ENCODE data around the gene MAGI2. TPM values are rescaled to one million over a fixed set of nuclear protein-coding genes. Genes with fewer than 3 reads are reported as not detected.

MAGI2 gene
- total RNA-seq, 2 experiments from 2014 or later: 0.03 to 0.17 TPM

DNA sequence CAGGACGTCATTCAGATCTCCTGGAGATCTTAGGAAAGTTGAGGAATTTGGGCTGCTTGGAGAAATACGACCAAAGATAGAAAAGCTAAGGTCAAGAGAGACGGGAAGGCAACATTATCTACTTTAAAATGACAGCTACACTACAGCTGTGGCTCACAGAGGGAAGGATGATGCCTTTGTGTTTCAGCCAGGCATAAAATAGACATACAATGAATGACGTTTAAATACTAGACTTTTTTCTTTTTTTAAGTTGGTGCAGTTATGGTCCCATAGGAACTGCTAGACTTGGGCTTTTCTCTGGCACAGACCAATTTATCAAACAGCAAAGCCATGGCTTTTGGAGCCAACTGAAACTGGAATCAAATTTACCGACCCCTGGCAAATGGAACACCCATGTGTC lies 164.8 kb downstream of the MAGI2 start:
- H4K20me1 ChIP-seq (ENCODE audit: insufficient read depth, low read length): no peaks in the 10 kb centered on the region
- no peak overlapping the region for H3K4me2 ChIP-seq (ENCODE audit: low read length)
- no peaks in the 10 kb centered on the region for H3K79me2 ChIP-seq (ENCODE audit: insufficient read depth, low read depth, low read length)
- intact Hi-C loops (cut with micrococcal nuclease; ENCODE audit: unreplicated experiment): no loop called here
- H3K9me2 ChIP-seq (ENCODE audit: insufficient read depth, low read length): no peaks in the 10 kb centered on the region
- POLR2A ChIA-PET: interaction anchor here (1.1 kb wide), 1 partner anchor 10 kb away, joined by 4 read pairs; no protein-coding TSS in a partner anchor
- H3K9me3 ChIP-seq (ENCODE audit: low read length): no peaks in the 10 kb centered on the region
- H3K4me1 ChIP-seq (ENCODE audit: insufficient read depth, low read length, poor library complexity, severe bottlenecking): no peaks in the 10 kb centered on the region
- H3K36me3 ChIP-seq (ENCODE audit: insufficient read depth, low read length): no peaks in the 10 kb centered on the region
- DNase-seq (ENCODE audit: low spot score): no peak
- H3K27ac ChIP-seq (ENCODE audit: low read depth, low read length, poor library complexity, severe bottlenecking): no peak overlapping the region
- BruUV-seq (replicated peaks): no TSS peak
- no peak overlapping the region for H3K4me3 ChIP-seq (ENCODE audit: low read depth, low read length, poor library complexity, severe bottlenecking)
- TF ChIP-seq, protein P1, sequence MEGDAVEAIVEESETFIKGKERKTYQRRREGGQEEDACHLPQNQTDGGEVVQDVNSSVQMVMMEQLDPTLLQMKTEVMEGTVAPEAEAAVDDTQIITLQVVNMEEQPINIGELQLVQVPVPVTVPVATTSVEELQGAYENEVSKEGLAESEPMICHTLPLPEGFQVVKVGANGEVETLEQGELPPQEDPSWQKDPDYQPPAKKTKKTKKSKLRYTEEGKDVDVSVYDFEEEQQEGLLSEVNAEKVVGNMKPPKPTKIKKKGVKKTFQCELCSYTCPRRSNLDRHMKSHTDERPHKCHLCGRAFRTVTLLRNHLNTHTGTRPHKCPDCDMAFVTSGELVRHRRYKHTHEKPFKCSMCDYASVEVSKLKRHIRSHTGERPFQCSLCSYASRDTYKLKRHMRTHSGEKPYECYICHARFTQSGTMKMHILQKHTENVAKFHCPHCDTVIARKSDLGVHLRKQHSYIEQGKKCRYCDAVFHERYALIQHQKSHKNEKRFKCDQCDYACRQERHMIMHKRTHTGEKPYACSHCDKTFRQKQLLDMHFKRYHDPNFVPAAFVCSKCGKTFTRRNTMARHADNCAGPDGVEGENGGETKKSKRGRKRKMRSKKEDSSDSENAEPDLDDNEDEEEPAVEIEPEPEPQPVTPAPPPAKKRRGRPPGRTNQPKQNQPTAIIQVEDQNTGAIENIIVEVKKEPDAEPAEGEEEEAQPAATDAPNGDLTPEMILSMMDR (conservative IDR thresholded peaks at IDR 0.05; ENCODE audit: low read length): no peak
- TF ChIP-seq EZH2phosphoT487 (IDR thresholded peaks at IDR 0.05; ENCODE audit: borderline replicate concordance, low read depth, low read length): no peak
- CTCF ChIA-PET (ENCODE audit: unreplicated experiment): no interaction called here
- H2AFZ ChIP-seq (ENCODE audit: low read length): no peak overlapping the region

DNA sequence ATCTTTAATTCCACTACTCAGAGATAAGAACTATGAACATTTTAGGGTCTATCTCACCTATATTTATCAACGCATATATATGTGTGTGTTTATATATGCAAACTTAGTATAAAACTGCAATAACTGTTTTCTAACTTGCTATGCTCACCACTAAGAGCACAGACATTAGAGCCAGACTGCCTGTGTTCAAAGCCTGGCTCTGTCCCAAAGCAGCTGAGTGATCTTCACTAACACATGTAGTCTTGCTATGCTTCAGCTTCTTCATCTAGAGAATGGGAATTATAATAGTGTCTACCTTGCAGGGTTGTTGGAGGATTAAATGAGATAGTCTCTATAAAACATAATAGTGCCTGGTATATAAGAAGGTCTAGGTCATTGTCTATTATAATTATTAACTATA lies 165.5 kb downstream of the MAGI2 start:
- Histone ChIP-seq H3K4me2 (ENCODE audit: low read length) (no peak overlapping the region), H4K20me1 (ENCODE audit: insufficient read depth, low read length) (no peaks in the 10 kb centered on the region), H3K4me1 (ENCODE audit: insufficient read depth, low read length, poor library complexity, severe bottlenecking) (no peaks in the 10 kb centered on the region), H3K9me2 (ENCODE audit: insufficient read depth, low read length) (no peaks in the 10 kb centered on the region), H3K27ac (ENCODE audit: low read depth, low read length, poor library complexity, severe bottlenecking) (no peak overlapping the region), H3K79me2 (ENCODE audit: insufficient read depth, low read depth, low read length) (no peaks in the 10 kb centered on the region), H3K9me3 (ENCODE audit: low read length) (no peaks in the 10 kb centered on the region), H3K36me3 (ENCODE audit: insufficient read depth, low read length) (no peaks in the 10 kb centered on the region), H2AFZ (ENCODE audit: low read length) (no peak overlapping the region), H3K4me3 (ENCODE audit: low read depth, low read length, poor library complexity, severe bottlenecking) (no peak overlapping the region)
- no peak for DNase-seq (ENCODE audit: low spot score)
- TF ChIP-seq, protein P1 (conservative IDR thresholded peaks at IDR 0.05; ENCODE audit: low read length): no peak
- no peak for TF ChIP-seq EZH2phosphoT487 (IDR thresholded peaks at IDR 0.05; ENCODE audit: borderline replicate concordance, low read depth, low read length)
- CTCF ChIA-PET (ENCODE audit: unreplicated experiment): no interaction called here
- intact Hi-C loops (cut with micrococcal nuclease; ENCODE audit: unreplicated experiment): no loop called here
- POLR2A ChIA-PET: interaction anchor here (1.1 kb wide), 1 partner anchor 11 kb away, joined by 4 read pairs; no protein-coding TSS in a partner anchor
- no TSS peak for BruUV-seq (replicated peaks)

DNA sequence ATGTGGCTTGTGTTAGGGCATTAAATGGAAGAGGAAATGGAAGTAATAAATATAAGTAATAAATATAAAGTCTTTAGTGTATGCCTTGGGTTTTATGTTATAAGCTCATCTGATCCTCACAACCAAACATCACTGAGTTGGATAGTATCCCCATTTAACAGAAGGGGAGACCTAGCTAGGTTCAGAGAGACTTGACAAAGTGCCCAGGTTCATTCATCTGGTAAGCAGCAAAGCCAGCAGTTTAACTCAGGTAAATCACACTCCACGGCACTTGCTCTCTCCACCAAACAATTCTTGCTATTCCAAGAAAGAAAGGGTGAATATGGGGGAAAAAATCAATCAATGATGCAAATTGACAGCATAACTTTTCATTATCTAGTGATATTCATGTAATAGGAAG lies 167.3 kb downstream of the MAGI2 start:
- Histone ChIP-seq H2AFZ (ENCODE audit: low read length) (no peak overlapping the region), H3K9me3 (ENCODE audit: low read length) (no peaks in the 10 kb centered on the region), H3K4me2 (ENCODE audit: low read length) (no peak overlapping the region), H3K36me3 (ENCODE audit: insufficient read depth, low read length) (no peaks in the 10 kb centered on the region), H3K4me1 (ENCODE audit: insufficient read depth, low read length, poor library complexity, severe bottlenecking) (no peaks in the 10 kb centered on the region), H3K79me2 (ENCODE audit: insufficient read depth, low read depth, low read length) (no peaks in the 10 kb centered on the region), H3K9me2 (ENCODE audit: insufficient read depth, low read length) (no peaks in the 10 kb centered on the region), H4K20me1 (ENCODE audit: insufficient read depth, low read length) (no peaks in the 10 kb centered on the region), H3K4me3 (ENCODE audit: low read depth, low read length, poor library complexity, severe bottlenecking) (no peak overlapping the region), H3K27ac (ENCODE audit: low read depth, low read length, poor library complexity, severe bottlenecking) (no peak overlapping the region)
- no peak for DNase-seq (ENCODE audit: low spot score)
- TF ChIP-seq, protein P1 (conservative IDR thresholded peaks at IDR 0.05; ENCODE audit: low read length): no peak
- TF ChIP-seq EZH2phosphoT487 (IDR thresholded peaks at IDR 0.05; ENCODE audit: borderline replicate concordance, low read depth, low read length): no peak
- POLR2A ChIA-PET: no interaction called here
- no TSS peak for BruUV-seq (replicated peaks)
- CTCF ChIA-PET (ENCODE audit: unreplicated experiment): no interaction called here
- intact Hi-C loops (cut with micrococcal nuclease; ENCODE audit: unreplicated experiment): no loop called here
